HG03442 (cell line): ENCODE measurements around the gene CAMKV.

Experiments
- ATAC-seq: cut with Tn5 transposase; IDR thresholded peaks from one replicate; pipeline ENCODE4 v1.9.1; 2021; ENCODE audit warnings: mild to moderate bottlenecking, moderate library complexity; ENCODE audit not compliant: unreplicated experiment

The CAMKV gene

DNA sequence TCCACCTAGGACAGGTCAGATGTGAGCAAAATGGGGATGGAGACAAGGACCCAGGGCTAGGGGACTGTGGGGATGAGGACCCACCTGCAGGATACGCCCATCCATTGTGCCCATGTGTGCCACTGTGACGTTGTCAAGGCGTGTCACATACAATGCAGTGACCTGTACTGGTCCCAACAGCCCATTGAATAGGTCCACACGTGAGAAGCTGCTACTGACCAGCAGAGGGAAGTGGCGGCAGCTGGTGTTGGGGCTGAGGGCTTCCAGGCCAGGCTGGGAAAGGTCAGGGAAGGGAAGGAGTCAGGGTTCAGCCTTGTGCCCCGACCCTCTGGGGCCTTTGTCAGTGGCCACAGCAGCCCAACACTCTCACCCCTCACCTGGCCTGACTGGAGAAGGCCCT is 29.3 kb upstream of the CAMKV start:
- ATAC-seq, result no peak

DNA sequence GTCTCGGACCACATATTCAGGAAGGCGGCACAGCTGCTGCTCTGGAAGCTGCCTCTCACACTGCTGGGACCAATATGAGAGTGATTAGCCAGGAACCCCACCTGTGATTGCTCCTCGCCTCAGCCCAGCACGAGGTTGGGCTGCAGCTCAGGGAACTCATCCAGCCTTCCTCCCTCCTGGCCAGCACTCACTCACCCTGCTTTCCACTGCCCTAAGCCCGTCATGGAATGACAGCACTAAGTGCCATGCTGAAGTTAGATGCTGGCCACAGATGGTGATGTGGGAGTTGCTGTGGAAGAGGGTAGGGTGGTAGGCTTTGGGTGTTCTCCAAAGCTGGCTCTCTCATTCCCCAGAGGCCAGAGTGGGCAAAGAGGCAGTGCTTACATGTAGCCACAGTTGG is 26.6 kb upstream of the CAMKV start:
- no peak for ATAC-seq

DNA sequence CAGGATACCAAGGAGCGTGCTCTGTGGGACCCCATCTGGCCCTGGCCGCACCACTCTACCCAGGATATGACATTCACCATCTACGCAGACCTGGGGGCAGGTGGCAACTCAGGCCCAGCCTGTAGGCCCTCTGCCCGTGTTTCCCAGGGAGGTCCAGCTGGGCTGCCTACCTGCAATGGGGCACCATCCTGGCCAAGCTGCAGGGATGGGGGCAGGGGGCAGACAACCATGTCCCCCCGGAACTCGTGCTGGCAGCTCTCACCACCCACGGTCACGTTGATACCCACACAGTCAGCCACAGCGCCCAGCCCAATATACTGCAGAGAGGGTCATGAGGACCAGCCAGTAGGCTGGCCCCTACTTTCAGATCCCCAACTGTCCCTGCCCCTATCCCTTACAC is 26.1 kb upstream of the CAMKV start:
- no peak for ATAC-seq

GRCh38 chr3:49889296-49889695 is 19.6 kb upstream of the CAMKV start:
- ATAC-seq, result no peak

DNA sequence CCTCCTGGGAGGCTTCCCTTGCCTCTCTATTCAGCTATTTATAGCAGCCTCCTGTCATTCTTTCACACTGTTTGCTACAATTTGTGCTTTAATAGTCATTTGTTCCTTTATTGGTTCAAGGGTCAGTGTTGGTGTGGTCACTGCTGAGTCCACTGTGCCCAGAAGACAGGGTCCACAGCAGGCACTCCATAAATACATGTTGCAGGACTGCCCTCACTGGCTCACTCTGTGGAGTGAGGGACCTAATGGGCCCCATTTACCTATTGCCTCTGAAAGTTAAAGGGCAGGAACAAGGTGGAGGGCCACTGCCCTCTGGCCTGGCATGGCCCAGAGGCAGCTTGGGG is 17.2 kb upstream of the CAMKV start:
- no peak for ATAC-seq

DNA sequence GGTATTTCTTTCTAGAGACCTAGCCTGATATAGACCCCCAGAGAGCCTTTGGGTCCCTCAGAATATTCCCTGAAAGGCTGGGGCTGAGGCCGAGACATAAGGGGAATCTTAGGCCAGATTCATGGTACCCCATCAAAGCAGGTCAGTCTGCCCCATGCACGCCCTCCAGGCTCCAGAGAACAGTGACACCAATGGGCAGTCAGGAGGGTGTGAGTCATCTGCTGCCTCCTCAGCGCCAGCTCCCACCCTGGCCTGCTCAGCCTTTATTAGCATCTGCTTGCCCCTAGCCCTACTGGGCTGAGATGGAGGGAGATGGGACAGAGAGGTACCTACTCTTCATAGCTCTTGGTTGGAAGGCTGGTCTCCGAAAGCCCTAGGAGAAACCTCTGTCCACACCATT is 14.3 kb upstream of the CAMKV start:
- ATAC-seq, result no peak

GRCh38 chr3:49882166-49882565 is 12.5 kb upstream of the CAMKV start:
- no peak for ATAC-seq

DNA sequence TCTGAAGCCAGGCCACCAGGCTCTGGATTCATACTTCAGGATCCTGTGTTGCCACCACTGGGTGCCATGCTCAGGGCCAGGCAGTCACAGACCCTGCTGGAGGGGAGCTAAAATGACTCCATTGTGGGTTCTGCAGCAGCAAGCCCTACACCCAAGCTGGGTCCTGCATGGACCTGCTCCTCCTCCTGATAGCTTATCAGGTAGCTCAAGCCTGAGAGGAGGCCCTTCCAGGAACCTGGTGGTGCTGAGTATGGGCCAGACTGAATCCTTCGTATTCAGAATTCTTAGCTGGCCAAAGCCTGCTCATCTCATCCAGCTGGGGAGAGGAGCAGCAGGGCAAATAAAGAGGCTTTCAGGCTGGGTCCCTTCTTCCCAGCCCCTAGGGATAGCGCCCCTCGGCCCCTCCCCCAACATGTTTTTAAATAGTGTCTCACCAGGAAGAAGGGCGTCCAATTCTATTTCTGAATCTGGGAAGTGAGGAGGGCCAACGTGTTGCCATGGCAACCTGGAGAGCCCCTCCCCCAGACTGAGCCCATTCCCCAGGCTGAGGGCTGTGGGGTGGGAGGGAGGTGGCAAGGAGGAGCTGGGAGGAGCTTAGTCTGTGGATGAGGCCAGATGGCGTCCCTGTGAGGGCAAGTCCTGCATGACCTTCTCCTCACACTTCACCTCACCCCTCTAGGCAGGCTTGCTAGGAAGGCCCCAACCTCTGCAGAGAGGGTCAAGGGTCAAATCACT is 11.0 kb upstream of the CAMKV start:
- ATAC-seq, result no peak

- no peak for ATAC-seq
These were observed 10.0 kb upstream of the CAMKV start for GRCh38 chr3:49879721-49880120.

DNA sequence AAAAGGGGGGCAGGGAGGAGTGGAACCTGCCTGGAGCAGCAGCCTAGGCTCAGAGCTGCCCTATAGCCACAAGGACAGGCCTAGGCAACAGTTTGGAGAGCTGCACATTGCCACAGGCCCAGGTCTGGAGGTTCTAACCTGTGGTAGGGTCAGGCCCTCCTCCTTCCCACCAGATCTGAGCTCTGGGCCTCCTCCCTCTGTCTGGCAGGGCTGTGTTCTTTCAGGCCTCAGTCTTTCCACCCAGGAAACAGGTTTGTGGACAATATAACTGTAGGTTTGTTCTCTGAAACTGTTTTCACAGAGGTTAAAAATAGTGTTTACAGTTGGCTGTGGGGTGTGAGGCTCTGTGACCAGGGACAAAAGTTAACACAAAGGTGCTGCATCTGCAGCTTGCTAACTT is 9.0 kb upstream of the CAMKV start:
- no peak for ATAC-seq

DNA sequence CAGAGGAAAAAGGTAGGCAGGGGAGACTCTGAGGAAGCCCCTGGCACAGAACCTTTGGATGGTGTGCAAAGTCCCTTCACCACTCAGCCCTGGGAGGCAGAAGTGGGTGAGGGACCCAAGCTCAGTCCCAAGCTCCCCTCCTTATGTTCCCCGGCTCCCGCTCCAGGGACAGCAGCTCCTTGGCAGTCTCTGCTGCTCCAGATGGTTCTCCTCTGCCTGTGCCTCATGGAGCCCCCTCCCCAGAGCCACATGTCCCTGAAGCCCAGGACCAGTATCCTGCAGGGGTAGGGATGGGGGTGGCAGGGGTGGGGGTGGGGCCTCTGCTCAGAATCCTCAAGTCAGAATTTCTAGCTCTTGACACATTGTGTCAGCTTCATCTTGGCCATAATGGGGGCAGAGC is 8.0 kb upstream of the CAMKV start:
- ATAC-seq, result no peak

DNA sequence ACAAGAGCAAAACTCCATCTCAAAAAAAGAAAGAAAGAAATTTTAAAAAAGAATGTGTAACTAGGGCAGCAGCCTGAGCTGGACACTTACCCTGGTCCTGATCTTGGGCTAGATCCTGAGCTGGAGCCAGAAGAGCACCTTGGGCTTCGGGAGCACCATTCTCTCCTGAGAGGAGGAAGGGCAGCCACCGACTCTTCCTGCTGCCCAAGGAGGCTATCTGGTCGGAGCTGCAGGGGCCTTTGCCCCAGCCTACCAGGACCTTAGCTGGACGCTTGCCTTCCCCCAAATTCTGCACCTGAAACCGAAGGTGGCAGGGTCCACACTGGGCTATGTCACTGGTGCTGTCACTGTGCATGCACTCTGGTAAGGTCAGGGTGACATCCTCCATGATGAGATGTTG is 6.9 kb upstream of the CAMKV start:
- ATAC-seq, result no peak

- ATAC-seq, result no peak
These were observed 3.9 kb upstream of the CAMKV start for GRCh38 chr3:49873623-49874022.

DNA sequence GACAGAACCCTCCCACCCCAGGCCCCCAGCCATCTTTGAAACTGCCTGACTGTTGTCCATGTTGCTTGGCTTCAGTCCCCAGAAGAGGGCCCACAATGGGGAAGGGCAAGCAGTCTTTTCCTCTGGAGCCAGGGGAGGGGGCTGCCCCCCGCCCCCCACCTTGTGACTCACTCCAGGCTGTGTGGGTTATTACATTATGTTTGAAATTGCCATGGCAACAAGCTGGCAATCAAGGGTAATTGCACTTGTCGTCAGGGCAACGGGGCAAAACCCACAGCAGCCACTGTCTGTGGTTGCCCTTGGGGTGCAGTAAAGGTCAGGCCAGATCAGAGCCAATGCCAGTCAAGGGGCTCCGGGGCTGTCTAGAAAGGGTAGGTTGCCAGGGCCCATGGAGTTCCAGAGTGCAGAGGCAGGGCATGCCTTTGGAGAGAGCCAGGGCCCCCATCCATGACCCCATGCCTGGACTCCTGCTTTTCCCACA is 3.1 kb upstream of the CAMKV start:
- no peak for ATAC-seq

DNA sequence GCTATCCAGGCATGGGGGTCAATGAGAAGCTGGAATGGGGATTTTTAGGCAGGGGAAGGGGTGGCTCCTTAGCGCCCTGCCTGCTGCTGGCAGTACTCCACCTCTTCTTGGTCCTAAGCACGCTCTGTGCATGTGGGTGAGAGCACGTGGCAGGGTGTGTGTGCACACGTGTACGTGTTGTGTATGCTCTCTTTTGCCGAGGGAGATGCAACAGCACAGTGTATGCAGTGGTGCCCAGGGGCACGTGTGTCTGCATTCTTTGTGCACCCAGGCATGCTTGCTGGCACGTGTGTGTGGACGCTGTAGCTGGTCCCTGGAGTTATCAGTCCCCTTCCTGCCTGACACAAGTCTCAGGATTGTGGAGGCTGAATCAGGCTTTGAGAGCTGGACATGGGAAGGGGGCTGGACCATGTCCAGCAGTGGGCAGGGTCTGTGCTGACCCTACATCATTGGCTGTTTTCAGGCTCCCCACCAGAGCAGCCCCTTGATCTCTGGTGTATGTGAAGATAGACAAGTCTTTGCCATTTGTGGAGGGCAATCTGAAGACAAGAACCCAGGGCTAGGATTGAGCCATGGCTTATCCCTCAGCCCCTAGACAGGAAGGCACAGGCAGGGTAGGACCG is 1.9 kb upstream of the CAMKV start:
- ATAC-seq, result no peak

DNA sequence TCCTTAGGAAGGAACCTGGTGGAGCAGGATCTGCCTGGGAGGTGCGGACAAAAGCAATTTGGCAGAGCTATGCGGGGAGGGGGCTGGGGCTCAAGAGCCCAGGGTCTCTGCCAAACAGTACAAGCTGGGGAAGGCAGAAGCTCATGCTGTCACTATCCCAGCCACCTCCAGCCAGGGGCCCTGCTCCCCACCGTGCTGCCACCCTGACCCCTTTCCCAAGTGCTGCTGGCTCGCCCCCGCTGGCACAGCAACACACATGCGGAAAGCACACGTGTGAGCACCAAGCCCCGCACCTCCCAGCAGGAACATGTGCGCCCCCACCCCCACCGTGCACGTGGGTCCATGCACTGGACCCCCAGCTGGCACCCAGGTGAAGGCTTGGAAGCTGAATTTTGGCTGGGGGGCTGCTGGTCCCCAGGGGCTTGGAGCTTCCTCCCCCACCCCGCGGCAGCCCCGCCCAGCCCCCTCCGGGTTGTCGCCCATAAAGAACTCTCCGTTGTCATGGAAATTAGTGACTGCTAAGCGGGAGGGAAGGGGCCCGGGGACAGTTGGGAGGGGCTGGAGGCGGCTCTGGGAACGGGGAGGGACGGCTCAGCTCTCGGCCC is 742 bp downstream of the CAMKV start:
- no peak for ATAC-seq

DNA sequence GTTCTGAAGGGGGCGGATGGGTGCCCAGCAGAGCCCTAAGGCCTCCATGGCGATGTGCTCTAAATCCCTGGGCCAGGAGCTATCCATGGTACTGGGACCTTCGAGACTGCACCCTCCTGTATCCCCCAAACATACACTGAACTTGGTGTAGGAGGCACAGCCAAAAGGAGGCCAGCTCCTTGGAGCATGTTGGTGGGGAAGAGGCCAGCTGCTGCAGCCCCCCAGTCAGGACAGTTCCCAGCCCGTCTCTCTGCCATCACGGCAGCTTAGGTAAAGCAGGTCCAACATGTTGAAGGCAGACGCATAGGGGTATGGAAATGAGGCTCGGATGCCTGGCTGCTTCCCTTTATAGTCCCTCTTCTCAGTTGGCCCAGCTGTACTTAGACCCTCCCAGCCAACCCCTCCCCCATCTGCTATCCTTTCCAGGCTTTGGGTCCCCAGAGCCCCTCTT is 1.8 kb downstream of the CAMKV start:
- no peak for ATAC-seq

- ATAC-seq, result no peak
These were observed 2.3 kb downstream of the CAMKV start for GRCh38 chr3:49867400-49867799.

DNA sequence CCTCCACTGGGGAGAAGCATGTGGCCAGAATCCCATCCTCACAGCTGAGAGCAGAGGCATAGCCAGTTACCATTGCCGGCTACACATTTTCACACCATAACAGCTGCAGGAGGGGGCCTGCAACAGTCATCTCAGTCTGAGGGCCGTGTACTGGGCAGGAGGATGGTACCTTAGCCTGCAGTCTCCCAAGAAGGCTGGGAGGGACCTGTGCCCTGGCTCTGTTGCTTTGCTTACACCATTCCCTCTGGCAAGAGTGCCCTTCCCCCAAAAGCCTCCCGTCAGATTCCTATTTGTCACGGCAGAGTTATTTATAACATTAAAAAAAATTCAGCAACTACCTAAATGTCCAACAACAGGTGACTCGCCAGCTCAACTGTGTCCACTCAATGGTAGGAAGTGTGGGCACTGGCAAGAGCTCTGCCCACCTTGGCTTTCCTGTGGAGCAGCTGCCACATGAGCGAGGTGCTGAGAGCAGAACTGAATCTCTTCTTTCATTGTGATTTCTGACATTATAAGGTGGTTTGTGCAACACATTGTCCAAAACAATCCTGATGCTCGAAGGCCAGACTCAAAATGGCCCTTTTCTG is 4.4 kb downstream of the CAMKV start:
- no peak for ATAC-seq

DNA sequence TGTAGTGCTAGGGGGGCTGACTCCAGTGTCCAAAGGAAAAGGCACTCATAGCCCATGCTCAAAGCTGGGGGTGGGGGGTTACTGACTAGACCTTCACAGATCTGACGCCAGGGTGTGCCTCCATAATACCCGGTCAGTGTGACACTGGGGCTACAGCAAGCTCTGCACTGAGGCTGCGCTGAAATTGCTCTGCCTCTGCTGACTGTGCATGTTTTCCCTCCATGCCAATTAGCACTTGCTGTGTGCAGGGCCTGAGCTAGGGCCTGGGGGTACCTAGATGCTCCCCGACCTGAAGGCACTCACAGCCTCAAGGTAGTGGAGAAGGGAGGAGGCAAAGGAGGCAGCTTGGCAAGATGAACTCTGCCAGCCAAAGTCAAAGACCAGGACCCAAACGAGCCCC is 5.2 kb downstream of the CAMKV start:
- ATAC-seq, result no peak

- no peak for ATAC-seq
These were observed 10.0 kb downstream of the CAMKV start for GRCh38 chr3:49859576-49860305.
